HUES48 (cell line): ENCODE measurements around the gene JMY.

ENCODE experiments used
- H3K27ac ChIP-seq: one replicate; pipeline ENCODE4 v1.7.0; 2013; ENCODE audit warnings: low read depth, low read length, inconsistent platforms
- H3K27me3 ChIP-seq: 2 replicates; pipeline ENCODE4 v1.6.1; 2013; ENCODE audit warnings: mild to moderate bottlenecking, low read length; ENCODE audit not compliant: control insufficient read depth, insufficient read depth
- H3K36me3 ChIP-seq: 2 replicates; pipeline ENCODE4 v1.6.1; 2013; ENCODE audit warnings: low read length; ENCODE audit not compliant: control insufficient read depth, insufficient read depth
- H3K4me1 ChIP-seq: 2 replicates; pipeline ENCODE4 v1.6.1; 2013; ENCODE audit warnings: mild to moderate bottlenecking, low read length; ENCODE audit not compliant: control insufficient read depth, insufficient read depth
- H3K4me3 ChIP-seq: 2 replicates; pipeline ENCODE4 v1.5.1; 2013; ENCODE audit warnings: mild to moderate bottlenecking, low read depth, low read length
- H3K9ac ChIP-seq: 2 replicates; pipeline ENCODE4 v1.6.1; 2013; ENCODE audit warnings: mild to moderate bottlenecking, low read depth, low read length, moderate library complexity
- H3K9me3 ChIP-seq: 2 replicates; pipeline ENCODE4 v1.6.1; 2013; ENCODE audit warnings: low read length; ENCODE audit not compliant: control insufficient read depth, insufficient read depth

JMY gene

GRCh38 chr5:79259383-79259782, 23.5 kb downstream of the JMY start:
- Histone ChIP-seq H3K27ac (no peak overlapping the region), H3K9me3 (no peaks in the 10 kb centered on the region), H3K36me3 (no peaks in the 10 kb centered on the region), H3K27me3 (no peaks in the 10 kb centered on the region), H3K4me1 (peaks cover 46% of the 10 kb centered on the region), H3K9ac (no peak overlapping the region), H3K4me3 (no peak overlapping the region)

- Histone ChIP-seq H3K9ac (no peak overlapping the region), H3K4me3 (no peak overlapping the region), H3K27ac (no peak overlapping the region), H3K36me3 (no peaks in the 10 kb centered on the region), H3K9me3 (no peaks in the 10 kb centered on the region), H3K27me3 (no peaks in the 10 kb centered on the region), H3K4me1 (peaks cover 42% of the 10 kb centered on the region)
Measured at GRCh38 chr5:79259810-79260209, 23.9 kb downstream of the JMY start.

- Histone ChIP-seq H3K36me3 (no peaks in the 10 kb centered on the region), H3K27ac (peak overlapping the region; percentile 90), H3K4me1 (peaks cover 29% of the 10 kb centered on the region), H3K27me3 (no peaks in the 10 kb centered on the region), H3K4me3 (no peak overlapping the region; the same call in none of the 2 replicates), H3K9me3 (no peaks in the 10 kb centered on the region), H3K9ac (peak overlapping the region; percentile 1; the same call in 1 of the 2 replicates)
Measured at GRCh38 chr5:79261897-79262296, 26.0 kb downstream of the JMY start.

GRCh38 chr5:79263290-79263689, 27.4 kb downstream of the JMY start:
- no peak overlapping the region for H3K4me3 ChIP-seq
- no peaks in the 10 kb centered on the region for H3K9me3 ChIP-seq
- peak overlapping the region; percentile 35; the same call in 1 of the 2 replicates for H3K9ac ChIP-seq
- peaks cover 29% of the 10 kb centered on the region for H3K4me1 ChIP-seq
- H3K36me3 ChIP-seq = no peaks in the 10 kb centered on the region
- H3K27me3 ChIP-seq = no peaks in the 10 kb centered on the region
- peak overlapping the region; percentile 90 for H3K27ac ChIP-seq

GRCh38 chr5:79267180-79267579, 31.2 kb downstream of the JMY start:
- Histone ChIP-seq H3K9ac (no peak overlapping the region), H3K27me3 (no peaks in the 10 kb centered on the region)

GRCh38 chr5:79269733-79270166, 33.8 kb downstream of the JMY start:
- no peaks in the 10 kb centered on the region for H3K4me1 ChIP-seq
- no peaks in the 10 kb centered on the region for H3K27me3 ChIP-seq
- H3K27ac ChIP-seq = no peak overlapping the region
- no peak overlapping the region for H3K9ac ChIP-seq
- no peaks in the 10 kb centered on the region for H3K36me3 ChIP-seq
- H3K9me3 ChIP-seq = no peaks in the 10 kb centered on the region
- no peak overlapping the region for H3K4me3 ChIP-seq

More at GRCh38 chr5:79267180-79267579, 31.2 kb downstream of the JMY start:
- Histone ChIP-seq H3K36me3 (no peaks in the 10 kb centered on the region), H3K9me3 (no peaks in the 10 kb centered on the region), H3K4me3 (no peak overlapping the region), H3K4me1 (peaks cover 14% of the 10 kb centered on the region), H3K27ac (no peak overlapping the region)

- Histone ChIP-seq H3K9me3 (no peaks in the 10 kb centered on the region), H3K4me3 (no peak overlapping the region), H3K4me1 (no peaks in the 10 kb centered on the region), H3K27ac (no peak overlapping the region), H3K9ac (no peak overlapping the region), H3K36me3 (peaks cover 7% of the 10 kb centered on the region; the same call in 1 of the 2 replicates), H3K27me3 (no peaks in the 10 kb centered on the region)
Measured at GRCh38 chr5:79273341-79273740, 37.4 kb downstream of the JMY start.

GRCh38 chr5:79284846-79285245, 48.9 kb downstream of the JMY start:
- no peaks in the 10 kb centered on the region for H3K4me1 ChIP-seq
- no peaks in the 10 kb centered on the region for H3K27me3 ChIP-seq
- H3K27ac ChIP-seq = no peak overlapping the region
- H3K36me3 ChIP-seq = peaks cover 17% of the 10 kb centered on the region
- H3K9ac ChIP-seq = no peak overlapping the region
- H3K4me3 ChIP-seq = no peak overlapping the region
- H3K9me3 ChIP-seq = no peaks in the 10 kb centered on the region

- Histone ChIP-seq H3K27me3 (no peaks in the 10 kb centered on the region), H3K36me3 (peaks cover 17% of the 10 kb centered on the region), H3K9ac (no peak overlapping the region), H3K9me3 (no peaks in the 10 kb centered on the region), H3K27ac (no peak overlapping the region), H3K4me1 (no peaks in the 10 kb centered on the region), H3K4me3 (no peak overlapping the region)
Measured at GRCh38 chr5:79285285-79285684, 49.4 kb downstream of the JMY start.

- Histone ChIP-seq H3K4me3 (no peak overlapping the region), H3K27ac (no peak overlapping the region), H3K36me3 (peaks cover 16% of the 10 kb centered on the region), H3K27me3 (no peaks in the 10 kb centered on the region), H3K9me3 (no peaks in the 10 kb centered on the region), H3K4me1 (no peaks in the 10 kb centered on the region), H3K9ac (no peak overlapping the region)
Measured at GRCh38 chr5:79285833-79286232, 49.9 kb downstream of the JMY start.

GRCh38 chr5:79287380-79287779, 51.4 kb downstream of the JMY start:
- Histone ChIP-seq H3K4me1 (no peaks in the 10 kb centered on the region), H3K27ac (no peak overlapping the region), H3K36me3 (peaks cover 25% of the 10 kb centered on the region), H3K9ac (no peak overlapping the region), H3K27me3 (no peaks in the 10 kb centered on the region), H3K9me3 (no peaks in the 10 kb centered on the region), H3K4me3 (no peak overlapping the region)

- peaks cover 25% of the 10 kb centered on the region for H3K36me3 ChIP-seq
- H3K9ac ChIP-seq = no peak overlapping the region
Measured at GRCh38 chr5:79287907-79288306, 52.0 kb downstream of the JMY start.

More at GRCh38 chr5:79287907-79288306, 52.0 kb downstream of the JMY start:
- H3K4me3 ChIP-seq = no peak overlapping the region
- H3K4me1 ChIP-seq = no peaks in the 10 kb centered on the region
- H3K27ac ChIP-seq = no peak overlapping the region
- H3K27me3 ChIP-seq = no peaks in the 10 kb centered on the region
- H3K9me3 ChIP-seq = no peaks in the 10 kb centered on the region
